Measurements from ENCODE around the gene GPR89A.
"Not testable (repeated sequence)": the region's sequence is repeated elsewhere in the genome, so short reads cannot be mapped to it uniquely, and the experiment has no call there.

Gene GPR89A

GRCh38 chr1:145716641-145717345, 109.0 kb downstream of the GPR89A start:
- no peaks in the 10 kb centered on the region for H3K79me2 ChIP-seq (ENCODE audit: insufficient read depth, low read length)
- H2AFZ ChIP-seq (ENCODE audit: low read length), result no peak overlapping the region
- H4K20me1 ChIP-seq (ENCODE audit: insufficient read depth, low read length), result no peaks in the 10 kb centered on the region
- no peak overlapping the region for H3K4me2 ChIP-seq (ENCODE audit: low read length)
- TF ChIP-seq EZH2 (IDR thresholded peaks at IDR 0.05; ENCODE audit: borderline replicate concordance, low read length), result no peak
- TF ChIP-seq CTCF (IDR thresholded peaks at IDR 0.05; ENCODE audit: low read length), result no peak
- no peaks in the 10 kb centered on the region for H3K27me3 ChIP-seq (ENCODE audit: insufficient read depth, low read length)
- H3K36me3 ChIP-seq (ENCODE audit: insufficient read depth, low read length), result no peaks in the 10 kb centered on the region
- H3K9me3 ChIP-seq (ENCODE audit: low read length), result no peaks in the 10 kb centered on the region
- H3K4me3 ChIP-seq (ENCODE audit: low read depth, low read length, poor library complexity, severe bottlenecking), result no peak overlapping the region
- H3K9me2 ChIP-seq (ENCODE audit: low read depth, low read length), result no peaks in the 10 kb centered on the region
- no peaks in the 10 kb centered on the region for H3F3A ChIP-seq (ENCODE audit: insufficient read depth, low read length)
- no peak overlapping the region for H3K27ac ChIP-seq (ENCODE audit: low read depth, low read length, poor library complexity, severe bottlenecking)
- H3K9ac ChIP-seq (ENCODE audit: low read length), result no peak overlapping the region
- H3K4me1 ChIP-seq (ENCODE audit: insufficient read depth, low read length, severe bottlenecking), result peaks cover 8% of the 10 kb centered on the region

- Histone ChIP-seq H3K36me3 (ENCODE audit: insufficient read depth, low read length) (no peaks in the 10 kb centered on the region), H3K4me2 (ENCODE audit: low read length) (no peak overlapping the region), H3K79me2 (ENCODE audit: insufficient read depth, low read length) (no peaks in the 10 kb centered on the region), H3K9me2 (ENCODE audit: low read depth, low read length) (no peaks in the 10 kb centered on the region), H3K27ac (ENCODE audit: low read depth, low read length, poor library complexity, severe bottlenecking) (no peak overlapping the region), H3K4me1 (ENCODE audit: insufficient read depth, low read length, severe bottlenecking) (peaks cover 8% of the 10 kb centered on the region), H3K9me3 (ENCODE audit: low read length) (no peaks in the 10 kb centered on the region), H3K4me3 (ENCODE audit: low read depth, low read length, poor library complexity, severe bottlenecking) (no peak overlapping the region), H2AFZ (ENCODE audit: low read length) (no peak overlapping the region), H3F3A (ENCODE audit: insufficient read depth, low read length) (no peaks in the 10 kb centered on the region), H4K20me1 (ENCODE audit: insufficient read depth, low read length) (no peaks in the 10 kb centered on the region), H3K27me3 (ENCODE audit: insufficient read depth, low read length) (no peaks in the 10 kb centered on the region), H3K9ac (ENCODE audit: low read length) (no peak overlapping the region)
- TF ChIP-seq EZH2 (IDR thresholded peaks at IDR 0.05; ENCODE audit: borderline replicate concordance, low read length) (no peak), CTCF (IDR thresholded peaks at IDR 0.05; ENCODE audit: low read length) (no peak)
Observed at GRCh38 chr1:145717833-145718232, 110.0 kb downstream of the GPR89A start.

- H3K27ac ChIP-seq (ENCODE audit: low read depth, low read length, poor library complexity, severe bottlenecking); H3K9ac ChIP-seq (ENCODE audit: low read length); H3K36me3 ChIP-seq (ENCODE audit: insufficient read depth, low read length); H3K4me2 ChIP-seq (ENCODE audit: low read length); H3K9me3 ChIP-seq (ENCODE audit: low read length); H3F3A ChIP-seq (ENCODE audit: insufficient read depth, low read length); H3K79me2 ChIP-seq (ENCODE audit: insufficient read depth, low read length); H2AFZ ChIP-seq (ENCODE audit: low read length); H4K20me1 ChIP-seq (ENCODE audit: insufficient read depth, low read length); H3K4me1 ChIP-seq (ENCODE audit: insufficient read depth, low read length, severe bottlenecking); H3K9me2 ChIP-seq (ENCODE audit: low read depth, low read length); H3K27me3 ChIP-seq (ENCODE audit: insufficient read depth, low read length); H3K4me3 ChIP-seq (ENCODE audit: low read depth, low read length, poor library complexity, severe bottlenecking): not testable (repeated sequence)
Observed at GRCh38 chr1:145718465-145718864, 110.7 kb downstream of the GPR89A start.

Measured in OCI-LY1 (cell line).